ENCODE results near the gene SPIRE2. TPM values are rescaled to one million over a fixed set of nuclear protein-coding genes. Genes with fewer than 3 reads are reported as not detected.
A peak's percentile ranks its signal among the peaks of the same experiment; 100 is the strongest.

SPIRE2 gene
- total and polyA plus RNA-seq, 9 of the 15 experiments (the other 6 are each of a cell fraction or from before 2014, with no cell fraction given) = 0.70 to 7.5 (median 4.6) TPM

GRCh38 chr16:89805136-89805905 lies 23.0 kb upstream of the SPIRE2 start:
- H3K36me3 ChIP-seq (ENCODE audit: control insufficient read depth, insufficient read depth, low read length) = peaks cover 83% of the 10 kb centered on the region
- ATAC-seq (no peak; the same call in 2 of the 3 replicates), DNase-seq (ENCODE audit: extremely low read depth in 1 of 4, low spot score in 3 of 4) (no peak), FAIRE-seq (no peak)
- no peak overlapping the region; a peak in 1 of 4 replicates for H3K9ac ChIP-seq (ENCODE audit: insufficient read depth in 1 of 2, low read depth in 2 of 2, low read length in 2 of 2)
- peaks cover 0 to 6% of the 10 kb centered on the region in 2 experiments; a peak in 3 of 5 replicates for H3K4me1 ChIP-seq (replicated peaks in 1 of 2; ENCODE audit: control insufficient read depth in 2 of 2, insufficient read depth in 2 of 2, low read length in 2 of 2)
- WGBS (ENCODE audit: insufficient coverage, low coverage, missing lambda C conversion rate) = 95% methylated on average over 15 of the region's 15 CpGs
- no peaks in the 10 kb centered on the region for H3K9me1 ChIP-seq (ENCODE audit: control insufficient read depth, insufficient read depth, low read length)
- BruUV-seq (replicated peaks) = no TSS peak
- in situ Hi-C loops (cut with MboI) = loop anchor here (5.0 kb wide), 1 partner anchor 67 kb away; the partner anchor contains the start of gene TCF25
- peaks cover 2% of the 10 kb centered on the region; the same call in 2 of the 3 replicates for H3K79me2 ChIP-seq (ENCODE audit: control insufficient read depth, insufficient read depth, low read length)
- H4K20me1 ChIP-seq (replicated peaks; ENCODE audit: control insufficient read depth, insufficient read depth, low read length) = no peaks in the 10 kb centered on the region; the same call in 1 of the 2 replicates
- ChIA-PET CTCF (ENCODE audit: low intra/inter-chr PET ratio) (no interaction called here), POLR2A (interaction anchor here (1.2 to 2.0 kb wide), 4 partner anchors 8 to 11 kb away, joined by 4 to 10 read pairs (median 6); partner anchors contain the start of gene FANCA)
- intact Hi-C loops (cut with micrococcal nuclease) = no loop called here
- no peak overlapping the region for H3K4me2 ChIP-seq (ENCODE audit: insufficient read depth, low read length)
- H3K27ac ChIP-seq (ENCODE audit: extremely low read depth, low read depth, low read length) = no peak overlapping the region
- no peak overlapping the region for H3K4me3 ChIP-seq
- H2AFZ ChIP-seq (ENCODE audit: low read depth, low read length) = no peak overlapping the region
- H3K27me3 ChIP-seq (ENCODE audit: control insufficient read depth in 2 of 2, insufficient read depth in 2 of 2, low read length in 2 of 2) = no peaks in the 10 kb centered on the region
- no peak for TF ChIP-seq SIN3B (IDR thresholded peaks at IDR 0.05; ENCODE audit: low read depth)
- TF ChIP-seq MYC (IDR thresholded peaks at IDR 0.05; ENCODE audit: low read depth, low read length) = no peak
- no peak for TF ChIP-seq MYC (CRISPR knock-in tag; IDR thresholded peaks at IDR 0.05; ENCODE audit: borderline replicate concordance, low read depth)
- no peak for TF ChIP-seq YY1 (IDR thresholded peaks at IDR 0.05; ENCODE audit: borderline replicate concordance in 1 of 3, control insufficient read depth in 1 of 3, extremely low read depth in 1 of 3, insufficient read depth in 3 of 3, insufficient read length in 1 of 3, insufficient replicate concordance in 2 of 3, low read depth in 1 of 3, low read length in 2 of 3)
- TF ChIP-seq POLR2G (IDR thresholded peaks at IDR 0.05; ENCODE audit: low read depth, low read length) = peak; percentile 23; the same call in 1 of the 2 replicates
- TF ChIP-seq RBFOX2 (IDR thresholded peaks at IDR 0.05; ENCODE audit: low read depth, low read length) = peak; percentile 32; the same call in 1 of the 2 replicates
- H3K9me3 ChIP-seq (replicated peaks; ENCODE audit: control insufficient read depth, insufficient read depth, low read depth, low read length) = no peaks in the 10 kb centered on the region

All from K562 (cell line).